Activated CD4-positive, alpha-beta T cell treated with anti-CD3 and anti-CD28 coated beads, Interleukin-10, Interleukin-2, amounts not matched to agents 100 ng/mL and 50 ng/mL, durations not matched to agents 16 hours and 8 hours (primary cell): Measurements from ENCODE around the gene GIPC3.
"Not testable (repeated sequence)": the region's sequence is repeated elsewhere in the genome, so short reads cannot be mapped to it uniquely, and the experiment has no call there.

Experiments
- DNase-seq: peaks from one replicate; pipeline ENCODE4 v3.0.0-alpha.2; 2020

Gene GIPC3

DNA sequence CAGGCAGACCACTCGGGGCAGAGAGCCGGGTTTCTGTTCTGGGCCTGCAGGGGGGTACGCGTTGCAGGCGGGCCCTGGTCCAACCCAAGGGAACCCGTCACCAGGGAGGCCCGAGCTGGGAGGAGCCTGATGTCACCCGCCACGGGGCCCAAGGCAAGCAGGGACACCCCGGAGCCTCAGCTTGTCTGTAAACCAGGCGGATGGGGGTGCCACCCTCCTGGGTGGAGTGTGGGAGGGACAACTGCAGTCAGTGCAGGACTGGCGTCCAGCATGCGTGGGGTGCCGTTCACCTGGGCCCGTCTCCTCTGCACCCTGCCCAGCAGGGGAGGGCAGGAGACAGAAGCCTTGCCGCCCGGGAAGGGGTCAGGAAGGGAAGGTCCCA is 34.3 kb downstream of the GIPC3 start:
- DNase-seq = no peak

- DNase-seq = no peak
Observed at GRCh38 chr19:3620145-3620816, 35.0 kb downstream of the GIPC3 start.

DNA sequence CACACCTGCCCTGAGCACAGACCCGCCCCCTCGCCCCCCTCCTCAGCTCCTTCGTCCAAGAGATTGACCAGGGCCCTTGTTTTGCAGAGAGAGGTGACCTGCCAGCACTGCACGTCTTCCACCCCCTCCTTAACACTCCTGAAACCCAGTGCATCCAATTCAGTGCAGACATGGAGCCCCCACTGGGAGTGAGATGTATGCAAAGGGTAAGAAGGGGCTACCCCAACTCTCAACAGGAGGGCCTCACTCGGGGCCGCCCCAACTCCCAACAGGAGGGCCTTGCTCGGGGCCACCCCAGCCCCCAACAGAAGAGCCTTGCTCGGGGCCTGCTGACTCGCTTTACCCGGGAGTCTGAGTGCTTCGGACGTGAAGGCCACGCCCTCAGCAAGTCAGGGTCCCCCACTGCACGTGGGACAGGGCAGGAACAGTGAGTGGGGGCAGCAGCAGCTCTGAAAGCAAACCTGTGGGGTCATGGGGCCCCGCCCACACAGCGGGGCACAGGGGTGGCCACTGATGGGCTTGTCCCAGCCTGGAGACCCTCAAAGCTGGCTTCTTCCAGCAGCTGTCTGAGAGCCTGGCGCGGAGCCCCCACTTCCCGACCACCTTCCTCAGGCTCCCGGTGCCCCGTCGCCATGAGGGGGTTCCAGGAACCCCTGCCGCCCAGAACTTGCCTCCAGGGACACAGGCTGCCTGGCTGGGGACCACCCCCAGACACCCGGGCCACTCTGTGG is 35.7 kb downstream of the GIPC3 start:
- DNase-seq = no peak

DNA sequence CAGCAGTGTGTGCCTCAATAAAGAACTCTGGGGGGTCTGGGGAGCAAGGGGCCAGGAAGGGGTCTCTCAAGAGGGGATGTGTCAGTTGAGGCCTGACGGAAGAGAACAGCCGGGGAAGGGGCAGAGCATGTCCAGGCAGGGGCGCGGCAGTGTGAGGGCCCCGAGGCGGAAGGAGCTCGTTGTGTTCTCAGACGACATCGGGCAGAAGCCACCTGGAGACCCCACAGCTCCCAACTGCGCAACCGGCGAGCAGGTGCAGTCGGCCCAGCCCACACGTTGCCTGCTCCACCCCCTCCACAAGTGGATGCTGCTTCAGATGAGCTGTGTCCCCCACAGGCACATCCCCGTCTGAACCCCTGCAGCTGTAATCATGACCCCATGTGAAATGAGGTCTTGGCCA is 36.4 kb downstream of the GIPC3 start:
- no peak for DNase-seq

GRCh38 chr19:3622224-3622623 is 36.9 kb downstream of the GIPC3 start:
- no peak for DNase-seq

GRCh38 chr19:3623716-3624115 is 38.4 kb downstream of the GIPC3 start:
- no peak for DNase-seq

- DNase-seq = no peak
Observed at GRCh38 chr19:3625996-3626472, 40.8 kb downstream of the GIPC3 start.

DNA sequence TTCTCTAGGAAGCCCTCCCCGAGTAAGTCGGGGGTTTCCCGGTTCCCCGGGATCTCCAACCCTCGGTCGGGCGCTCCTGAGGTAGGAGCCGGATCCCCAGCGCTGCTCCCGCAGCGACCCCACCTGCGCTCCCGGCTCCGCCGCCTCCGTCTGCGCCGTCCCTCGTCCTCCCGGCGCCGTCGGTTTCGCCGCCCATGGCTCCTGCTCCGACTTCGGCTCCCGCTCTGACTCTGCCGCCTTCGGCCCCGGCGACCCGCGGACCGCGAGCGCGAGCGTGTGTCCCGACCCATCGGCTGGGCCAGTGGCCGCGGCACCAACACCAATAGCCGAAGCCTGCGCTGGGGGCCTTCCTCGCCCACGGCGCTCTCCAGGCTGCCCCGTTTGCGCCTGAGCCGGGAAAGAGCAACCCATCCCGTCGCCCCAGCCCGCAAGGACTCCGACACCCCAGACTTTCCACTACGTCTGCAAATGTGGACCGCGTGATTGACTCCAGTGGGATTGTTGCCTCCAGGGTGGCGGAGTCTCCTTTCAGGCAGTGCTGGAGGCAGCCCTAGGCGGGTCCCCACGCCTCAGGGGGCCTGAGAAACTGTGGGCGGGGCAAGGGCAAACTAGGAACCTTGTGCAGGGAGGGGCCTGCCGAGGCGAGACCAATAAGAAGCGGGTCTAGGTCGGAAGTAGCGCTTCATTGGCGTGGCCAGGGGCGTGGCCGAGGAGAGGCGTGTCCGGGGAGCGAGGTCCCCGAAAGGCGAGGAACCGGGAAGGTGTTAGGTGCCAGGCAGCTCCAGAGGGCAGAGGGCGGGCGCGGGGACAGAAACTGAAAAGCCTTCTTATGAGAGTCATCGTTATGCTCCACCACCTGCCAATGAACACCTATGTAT is 41.4 kb downstream of the GIPC3 start, which contains the start of gene CACTIN:
CACTIN (minus strand) TSS at position 318 of the 878 bp plus-strand sequence; CDS start at position 290, 28 bp downstream.
- peak; percentile 99 for DNase-seq

DNA sequence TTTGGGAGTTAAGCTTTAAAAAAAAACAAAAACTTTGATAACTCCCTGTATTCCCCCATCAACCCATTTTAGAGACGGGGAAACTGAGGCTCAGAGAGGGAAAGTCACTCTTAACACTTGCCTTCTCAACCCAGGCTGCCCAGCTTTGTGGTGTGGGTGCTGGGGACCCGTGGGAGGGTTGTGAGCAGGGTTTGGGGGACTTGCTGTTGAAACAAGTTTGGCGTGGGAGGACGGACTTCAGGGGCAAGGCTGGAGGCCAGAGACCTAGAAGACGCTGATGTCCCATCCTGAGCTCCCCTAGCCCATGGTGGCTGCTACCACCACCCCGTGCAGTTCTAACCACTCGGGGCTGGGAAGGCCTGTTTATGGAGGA is 42.1 kb downstream of the GIPC3 start:
- DNase-seq = no peak

- not testable (repeated sequence) for DNase-seq
Observed at GRCh38 chr19:3628766-3629165, 43.5 kb downstream of the GIPC3 start.

DNA sequence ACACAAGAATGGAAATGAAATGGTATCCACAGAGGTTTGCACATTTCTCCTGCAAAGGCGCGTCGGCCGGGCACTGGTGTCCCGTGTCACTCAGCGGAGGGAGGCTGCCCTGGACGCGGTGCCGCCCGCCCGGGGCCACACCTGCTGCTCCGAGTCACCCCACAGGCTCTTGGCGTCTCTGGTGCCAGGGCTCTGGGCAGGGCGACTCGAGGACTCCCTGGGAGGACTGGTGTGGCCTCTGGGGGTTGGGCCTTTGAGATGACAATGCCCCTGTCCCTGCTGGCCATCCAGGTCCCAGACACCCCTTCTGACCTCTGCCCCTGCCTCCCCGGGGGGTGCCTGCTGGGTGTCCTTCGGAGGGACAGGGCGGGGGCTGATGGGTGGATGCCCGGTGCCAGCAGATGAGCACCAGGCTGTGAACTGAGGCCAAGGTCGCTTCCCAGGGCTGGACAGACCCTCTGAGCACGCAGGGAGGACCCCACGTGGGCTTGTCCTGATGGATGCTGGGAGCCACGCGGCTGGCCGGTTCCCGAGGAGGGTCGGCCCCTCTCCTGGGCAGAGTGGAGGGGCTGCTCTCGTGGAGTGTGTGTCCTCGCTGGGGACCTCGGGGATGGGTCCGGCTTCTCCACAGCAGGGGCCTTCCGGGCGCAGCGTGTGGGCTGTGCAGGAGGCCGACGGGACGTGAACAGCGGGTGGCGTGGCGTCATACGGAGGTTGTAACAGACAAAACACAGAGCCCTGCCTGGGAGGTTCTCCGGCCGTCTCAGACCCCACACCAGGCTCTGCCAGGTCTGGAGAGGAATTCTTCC is 46.0 kb downstream of the GIPC3 start:
- no peak for DNase-seq

DNA sequence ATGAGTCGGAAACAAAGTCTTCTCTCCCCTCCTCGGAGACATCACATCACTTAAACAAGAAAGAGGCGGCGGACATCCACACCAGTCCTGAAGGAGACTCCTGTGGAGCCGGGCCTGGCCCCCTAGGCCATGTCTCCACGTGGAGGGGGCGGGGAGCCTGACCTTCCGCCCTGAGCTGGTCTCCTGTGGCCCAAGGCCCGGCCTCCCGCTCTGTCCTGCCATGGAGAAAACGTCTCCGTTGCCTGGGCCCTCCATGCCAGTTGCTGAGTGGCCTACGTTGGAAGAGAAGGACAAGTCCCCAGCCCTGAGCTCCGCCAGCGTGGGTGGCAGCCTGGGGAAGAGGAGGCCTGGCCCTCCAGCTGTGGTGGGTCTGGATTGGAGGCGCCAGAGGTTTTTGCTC is 46.8 kb downstream of the GIPC3 start:
- no peak for DNase-seq

- DNase-seq = no peak
Observed at GRCh38 chr19:3632739-3633558, 47.7 kb downstream of the GIPC3 start.

- no peak for DNase-seq
Observed at GRCh38 chr19:3633559-3633988, 48.3 kb downstream of the GIPC3 start.

DNA sequence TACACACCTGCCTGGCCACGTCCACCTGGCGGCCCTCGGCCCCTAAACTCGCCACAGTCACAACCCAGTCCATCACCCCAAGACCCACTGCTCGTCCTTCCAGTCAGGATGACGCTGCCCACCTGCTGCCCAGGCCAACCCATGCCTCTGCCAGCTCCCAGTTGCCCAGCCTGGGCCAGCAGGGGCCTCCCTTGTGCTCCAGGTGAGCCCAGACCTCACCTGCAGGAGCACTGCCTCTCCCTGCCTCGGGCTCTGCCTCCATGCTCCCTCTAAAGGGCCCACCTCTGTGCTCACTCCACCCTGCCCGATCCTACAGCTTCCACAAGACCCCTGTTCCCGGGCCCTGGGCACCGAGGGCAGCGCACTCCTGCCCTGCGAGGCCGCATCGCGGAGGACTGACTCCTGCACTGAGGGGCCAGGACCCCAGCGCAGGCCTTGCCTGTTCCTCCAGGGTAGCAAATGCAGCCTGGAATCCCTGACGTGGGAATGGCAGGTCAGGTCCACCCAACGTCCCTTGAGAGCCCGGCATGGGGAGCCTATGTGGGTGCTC is 49.3 kb downstream of the GIPC3 start:
- DNase-seq = no peak

DNA sequence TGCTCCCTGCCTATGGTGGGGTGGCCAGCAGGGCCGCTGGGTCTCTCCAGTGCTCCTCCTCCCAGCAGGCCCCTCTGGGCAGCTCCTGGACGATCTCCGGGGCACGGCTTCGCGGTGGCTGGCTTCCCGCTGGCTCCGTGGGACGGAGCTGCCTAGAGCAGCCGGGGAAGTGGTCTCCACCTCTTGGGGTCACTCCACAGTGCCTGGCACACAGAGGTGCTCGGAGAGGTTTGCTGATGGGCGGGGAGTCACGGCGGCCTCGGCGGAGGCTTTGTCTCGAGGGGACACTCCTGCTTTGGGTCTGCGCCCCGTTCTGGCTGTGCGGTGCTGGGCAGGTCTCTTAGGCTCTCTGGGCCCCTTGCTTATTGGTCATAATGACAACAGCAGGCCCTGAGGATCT is 51.2 kb downstream of the GIPC3 start:
- DNase-seq = no peak

- no peak for DNase-seq
Observed at GRCh38 chr19:3636962-3637361, 51.7 kb downstream of the GIPC3 start.

GRCh38 chr19:3637621-3638020 is 52.3 kb downstream of the GIPC3 start:
- DNase-seq = no peak

DNA sequence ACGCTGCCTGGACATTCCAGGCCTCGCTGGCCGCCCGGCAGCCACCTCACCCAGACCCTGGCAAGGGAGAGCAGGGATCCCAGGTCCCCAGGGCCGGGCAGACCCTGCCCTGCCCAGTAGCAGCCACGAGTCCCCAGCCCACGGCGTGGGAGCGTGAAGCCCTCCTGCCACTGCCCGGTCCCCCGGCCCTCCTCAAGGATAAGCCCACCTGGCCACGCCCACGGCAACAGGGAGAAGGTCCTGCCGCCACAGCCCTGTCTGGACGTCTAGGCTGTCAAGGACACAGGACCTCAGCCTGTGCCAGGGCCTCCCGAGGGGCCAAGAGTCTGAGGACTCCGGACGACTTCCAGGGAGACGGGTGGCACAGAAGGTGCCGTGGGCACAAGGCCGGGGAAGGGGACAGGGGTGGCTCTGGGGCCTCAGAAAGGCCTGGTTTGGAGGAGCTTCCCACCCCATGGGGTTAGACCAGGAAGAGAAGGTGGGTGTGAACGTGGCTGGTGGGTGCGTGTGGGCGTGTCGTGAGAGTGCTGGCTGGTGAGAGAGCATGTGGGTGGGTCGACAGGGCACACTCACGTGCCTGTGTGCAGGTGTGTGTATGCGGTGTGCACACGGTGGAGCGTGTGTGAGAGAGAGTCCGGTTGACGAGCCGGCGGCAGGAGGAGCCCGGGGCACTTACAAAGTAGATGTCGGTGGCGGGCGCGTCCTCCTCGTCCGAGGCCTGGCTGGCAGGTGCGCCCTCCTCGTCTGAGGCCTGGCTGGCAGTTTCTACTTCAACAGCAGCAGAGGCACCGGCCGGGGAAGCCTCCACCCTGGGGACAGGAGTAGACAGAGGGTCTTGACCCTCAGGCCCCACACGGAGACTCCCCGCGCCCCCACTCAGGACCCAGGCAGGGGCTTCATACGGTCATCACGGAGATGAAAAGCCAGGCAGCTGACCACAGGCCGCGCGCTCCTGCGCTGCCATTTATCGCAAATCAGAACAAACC is 53.2 kb downstream of the GIPC3 start:
- no peak for DNase-seq

- no peak for DNase-seq
Observed at GRCh38 chr19:3639479-3639878, 54.2 kb downstream of the GIPC3 start.
